WTC11 (cell line): ENCODE data around the gene CD34. TPM values are rescaled to one million over a fixed set of nuclear protein-coding genes. Genes with fewer than 3 reads are reported as not detected.
"Not testable (repeated sequence)": the region's sequence is repeated elsewhere in the genome, so short reads cannot be mapped to it uniquely, and the experiment has no call there.

Source experiments
- ATAC-seq: fragments of 200-7000 bp; cut with Tn5 transposase; 2 replicates; pipeline ENCODE4 v1.10.0; 2021; ENCODE audit warnings: mild to moderate bottlenecking, moderate library complexity
- CTCF ChIA-PET: fragments of 300-600 bp; sonication (Branson Sonifier 250); formaldehyde crosslinking; loops from one replicate; lab custom pipeline; 2021; ENCODE audit warnings: antibody characterized with exemption; lab: Charles Lee
- POLR2A ChIA-PET: fragments of 350-600 bp; sonication (Branson Sonifier 250); formaldehyde crosslinking; loops from one replicate; lab custom pipeline; 2021; ENCODE audit warnings: antibody characterized with exemption; lab: Charles Lee
- DNase-seq: peaks from one replicate; pipeline ENCODE4 v3.0.0; 2021; ENCODE audit warnings: low spot score
- H3K27ac Mint-ChIP-seq: 2 replicates; pipeline ENCODE4 v1.8.0; 2021; ENCODE audit warnings: mixed read lengths
- H3K27me3 Mint-ChIP-seq: 2 replicates; pipeline ENCODE4 v1.8.0; 2021; ENCODE audit warnings: low read depth, mild to moderate bottlenecking, moderate library complexity, mixed read lengths
- H3K36me3 Mint-ChIP-seq: 2 replicates; pipeline ENCODE4 v1.8.0; 2021; ENCODE audit warnings: mixed read lengths
- H3K4me1 Mint-ChIP-seq: 2 replicates; pipeline ENCODE4 v1.8.0; 2022; ENCODE audit warnings: mixed read lengths
- H3K4me3 Mint-ChIP-seq: 2 replicates; pipeline ENCODE4 v1.8.0; 2021; ENCODE audit warnings: mild to moderate bottlenecking, moderate library complexity, mixed read lengths
- H3K9me3 Mint-ChIP-seq: 2 replicates; pipeline ENCODE4 v1.8.0; 2021; ENCODE audit warnings: mixed read lengths
- ATF1 ChIP-seq: sonication (generic); formaldehyde crosslinking; IDR thresholded peaks from 2 replicates; pipeline ENCODE4 v1.8.1; 2023; ENCODE audit warnings: mild to moderate bottlenecking, moderate library complexity, missing genetic modification reagents
- CTCF ChIP-seq: fragments of 200-600 bp; IDR thresholded peaks from 2 replicates; pipeline ENCODE4 v1.8.0; 2022; ENCODE audit warnings: antibody characterized with exemption
- ERG ChIP-seq: fragments of 250-450 bp; sonication (Bioruptor Pico); IDR thresholded peaks from 2 replicates; pipeline ENCODE4 v1.8.0; 2021; ENCODE audit warnings: mild to moderate bottlenecking
- ESRRA ChIP-seq: sonication (generic); formaldehyde crosslinking; IDR thresholded peaks from 2 replicates; pipeline ENCODE4 v1.8.1; 2022; ENCODE audit warnings: mild to moderate bottlenecking, missing genetic modification reagents, borderline replicate concordance
- GRHL2 ChIP-seq: fragments of 250-450 bp; sonication (Bioruptor Pico); IDR thresholded peaks from 2 replicates; pipeline ENCODE4 v1.8.0; 2022; ENCODE audit warnings: mild to moderate bottlenecking, moderate library complexity; ENCODE audit not compliant: insufficient replicate concordance, severe bottlenecking
- IRF2 ChIP-seq: sonication (generic); formaldehyde crosslinking; IDR thresholded peaks from 2 replicates; pipeline ENCODE4 v1.8.0; 2022; ENCODE audit warnings: low read depth, missing genetic modification reagents, borderline replicate concordance
- MAX ChIP-seq: sonication (generic); formaldehyde crosslinking; IDR thresholded peaks from 2 replicates; pipeline ENCODE4 v1.8.0; 2022; ENCODE audit warnings: mild to moderate bottlenecking, missing genetic modification reagents
- PREB ChIP-seq: sonication (generic); formaldehyde crosslinking; IDR thresholded peaks from 2 replicates; pipeline ENCODE4 v1.8.1; 2022; ENCODE audit warnings: mild to moderate bottlenecking, missing genetic modification reagents, moderate library complexity, borderline replicate concordance
- TCF7 ChIP-seq: sonication (generic); formaldehyde crosslinking; IDR thresholded peaks from 2 replicates; pipeline ENCODE4 v1.8.0; 2022; ENCODE audit warnings: mild to moderate bottlenecking, low read depth, missing genetic modification reagents, moderate library complexity
- USF1 ChIP-seq: sonication (generic); formaldehyde crosslinking; IDR thresholded peaks from 2 replicates; pipeline ENCODE4 v1.8.0; 2022; ENCODE audit warnings: mild to moderate bottlenecking, missing genetic modification reagents
- ZBTB43 ChIP-seq: sonication (generic); formaldehyde crosslinking; IDR thresholded peaks from 2 replicates; pipeline ENCODE4 v1.8.1; 2023; ENCODE audit warnings: mild to moderate bottlenecking, missing genetic modification reagents
- ZNF416 ChIP-seq: fragments of 250-450 bp; sonication (Bioruptor Pico); IDR thresholded peaks from 2 replicates; pipeline ENCODE4 v1.9.0; 2021; ENCODE audit warnings: mild to moderate bottlenecking, inconsistent platforms
- ZNF532 ChIP-seq: fragments of 250-450 bp; sonication (Bioruptor Pico); IDR thresholded peaks from 2 replicates; pipeline ENCODE4 v1.9.0; 2021; ENCODE audit warnings: mild to moderate bottlenecking, borderline replicate concordance
- total RNA-seq: library from RNA; stranded (reverse); gene quantifications from 3 replicates; pipeline ENCODE4 v1.2.3, GENCODE V29; 2021

Gene CD34
- total RNA-seq, 1 experiment from 2014 or later, result 0.35 TPM

GRCh38 chr1:207946756-207947155 is 35.8 kb upstream of the CD34 start (continued):
- TF ChIP-seq ZNF532, result no peak
- no peak for TF ChIP-seq TCF7 (CRISPR knock-in tag)
- no peak for TF ChIP-seq ZBTB43 (CRISPR knock-in tag)
- TF ChIP-seq USF1, result no peak
- no peak for TF ChIP-seq ERG (CRISPR knock-in tag)
- TF ChIP-seq ZNF416 (CRISPR knock-in tag), result no peak
- TF ChIP-seq PREB (CRISPR knock-in tag), result no peak
- TF ChIP-seq CTCF, result no peak

GRCh38 chr1:207944571-207944970 is 33.6 kb upstream of the CD34 start:
- DNase-seq (no peak), ATAC-seq (no peak)
- no peak overlapping the region for H3K27ac Mint-ChIP-seq
- H3K27me3 Mint-ChIP-seq, result peaks cover 4% of the 10 kb centered on the region; the same call in 1 of the 2 replicates
- H3K4me1 Mint-ChIP-seq, result no peaks in the 10 kb centered on the region
- H3K36me3 Mint-ChIP-seq, result no peaks in the 10 kb centered on the region
- POLR2A ChIA-PET, result no interaction called here
- CTCF ChIA-PET, result interaction anchor here (1.3 to 1.5 kb wide), 3 partner anchors 18 to 59 kb away, joined by 3 read pairs; no protein-coding TSS in a partner anchor
- no peaks in the 10 kb centered on the region for H3K9me3 Mint-ChIP-seq
- no peak for TF ChIP-seq TCF7 (CRISPR knock-in tag)
- no peak for TF ChIP-seq PREB (CRISPR knock-in tag)
- no peak for TF ChIP-seq ATF1
- TF ChIP-seq IRF2 (CRISPR knock-in tag), result no peak
- no peak for TF ChIP-seq ESRRA (CRISPR knock-in tag)
- TF ChIP-seq GRHL2 (CRISPR knock-in tag), result no peak
- TF ChIP-seq MAX (CRISPR knock-in tag), result no peak
- no peak for TF ChIP-seq USF1
- H3K4me3 Mint-ChIP-seq, result no peak overlapping the region

GRCh38 chr1:207942337-207942741 is 31.4 kb upstream of the CD34 start:
- CTCF ChIA-PET, result interaction anchor here (0.6 to 1.3 kb wide), 4 partner anchors 21 to 73 kb away, joined by 3 read pairs; no protein-coding TSS in a partner anchor
- ATAC-seq, H3K27me3 Mint-ChIP-seq, H3K4me1 Mint-ChIP-seq, DNase-seq, H3K9me3 Mint-ChIP-seq, H3K27ac Mint-ChIP-seq, H3K36me3 Mint-ChIP-seq, H3K4me3 Mint-ChIP-seq, POLR2A ChIA-PET: not testable (repeated sequence)
